GM19324 (cell line): Measurements from ENCODE around the gene GLIPR1.
"Not testable (repeated sequence)": the region's sequence is repeated elsewhere in the genome, so short reads cannot be mapped to it uniquely, and the experiment has no call there.

Source experiments
- ATAC-seq: cut with Tn5 transposase; IDR thresholded peaks from one replicate; pipeline ENCODE4 v1.9.1; 2021; ENCODE audit warnings: mild to moderate bottlenecking, moderate library complexity; ENCODE audit not compliant: unreplicated experiment, low FRiP score

Gene GLIPR1

DNA sequence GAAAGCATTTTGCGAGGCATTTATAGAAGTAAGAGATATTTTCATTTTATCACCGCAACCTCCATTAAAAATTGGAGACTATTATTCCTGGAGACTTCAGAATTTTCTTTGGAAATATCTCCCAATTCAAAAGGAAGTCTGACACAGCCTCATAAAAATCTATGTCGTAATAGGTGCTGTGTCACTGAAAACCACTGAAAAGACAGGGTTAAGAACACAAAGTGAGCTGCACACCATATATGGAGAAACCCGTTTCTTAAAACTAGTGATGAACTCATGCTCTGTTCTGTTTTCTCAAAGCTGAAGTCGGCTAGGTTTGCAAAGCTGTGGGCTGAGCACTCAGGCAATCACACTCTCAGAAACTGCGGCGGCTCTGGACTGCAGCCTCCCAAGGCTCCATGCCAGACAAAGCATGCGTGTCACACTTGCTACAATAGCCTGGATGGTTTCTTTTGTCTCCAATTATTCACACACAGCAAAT lies at the start of gene GLIPR1:
TSS of gene GLIPR1 (plus strand) at position 287 of the 481 bp plus-strand sequence. CDS start at position 413, 126 bp downstream.
- peak; percentile 90 for ATAC-seq

DNA sequence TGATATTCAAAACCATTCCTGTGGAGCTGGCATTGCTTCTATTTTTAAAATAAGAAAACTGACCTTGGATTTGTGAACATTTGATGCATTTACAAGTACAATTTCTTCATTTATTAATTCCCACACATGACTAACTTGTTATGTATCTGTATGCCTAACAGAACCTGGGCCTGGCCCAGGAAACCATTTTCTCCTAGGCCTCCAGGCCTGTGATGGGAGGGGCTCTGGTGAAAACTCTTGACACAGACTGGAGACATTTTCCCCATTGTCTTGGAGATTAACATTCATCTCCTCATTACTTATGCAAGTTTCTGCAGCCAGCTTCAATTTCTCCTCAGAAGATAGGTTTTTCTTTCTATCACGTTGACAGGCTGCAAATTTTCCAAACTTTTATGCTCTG lies 47.6 kb upstream of the GLIPR1 start:
- no peak for ATAC-seq

DNA sequence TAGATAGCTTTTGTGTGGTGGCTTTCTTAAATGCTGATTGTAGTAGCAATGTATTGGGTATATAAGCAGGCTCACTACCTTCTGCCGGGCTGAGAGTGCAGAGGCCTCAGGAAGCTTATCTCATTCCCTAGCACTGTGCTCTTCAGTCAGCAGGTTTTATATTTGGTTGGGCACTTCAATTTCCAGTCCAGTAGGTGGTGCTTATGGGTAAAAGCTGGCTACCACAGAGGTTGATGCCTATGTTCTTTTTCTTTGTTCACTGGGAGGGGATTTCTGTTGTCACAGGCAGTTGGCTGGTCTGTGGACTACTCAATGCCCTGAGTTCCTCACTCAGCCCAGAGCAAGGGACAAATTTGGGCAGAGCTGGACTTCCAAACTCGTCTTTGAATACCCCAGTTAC lies 43.0 kb upstream of the GLIPR1 start:
- no peak for ATAC-seq

DNA sequence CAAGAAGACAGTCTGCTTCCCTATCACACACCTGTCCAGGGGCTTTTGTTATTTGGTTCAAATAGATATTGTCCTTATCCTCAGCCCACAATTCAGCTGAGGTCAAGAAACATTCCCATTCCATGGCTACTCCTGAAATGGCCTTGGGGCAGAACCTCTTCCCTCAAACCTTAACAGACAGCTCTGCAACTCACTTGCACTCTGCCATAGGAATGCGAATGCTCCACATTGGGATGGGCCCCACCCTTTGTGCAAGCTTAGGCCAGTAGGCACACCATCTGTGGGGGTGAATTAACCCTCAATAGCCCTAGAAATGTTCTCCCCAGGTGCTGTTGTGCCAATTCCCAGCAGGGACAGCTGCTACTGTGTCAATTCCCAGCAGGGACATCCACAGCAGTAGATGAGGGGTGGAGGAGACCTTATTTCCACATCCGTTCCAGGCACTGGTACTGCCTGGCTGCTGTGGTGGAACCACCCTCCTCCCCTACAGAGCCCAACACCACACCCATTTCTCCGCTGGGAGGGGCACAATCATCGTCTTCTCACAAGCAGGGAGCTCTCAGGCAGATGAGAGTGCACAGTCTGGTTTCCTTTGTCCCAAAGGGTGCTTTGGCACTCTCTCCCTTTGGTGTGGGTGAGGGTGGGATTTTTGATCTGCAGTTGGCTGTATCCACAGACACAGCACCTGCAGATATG lies 42.3 kb upstream of the GLIPR1 start:
- ATAC-seq, result no peak

DNA sequence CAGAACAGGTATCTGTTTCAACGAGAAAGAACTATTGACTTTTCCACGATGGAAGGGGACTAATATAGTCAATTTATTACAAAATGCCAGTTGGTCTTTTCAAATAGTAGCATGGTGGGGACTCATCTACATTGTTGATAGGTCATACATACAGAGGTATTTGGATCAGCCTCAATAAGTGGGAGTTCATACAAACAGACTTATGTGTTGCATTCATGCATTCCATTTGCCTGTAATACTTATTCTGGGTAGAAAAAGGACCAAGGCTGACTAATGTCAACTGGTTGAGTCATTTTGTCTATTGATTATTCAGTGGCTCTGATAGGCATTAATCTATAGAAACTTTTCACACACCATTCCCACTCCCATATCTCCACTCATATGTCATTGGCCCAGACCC lies 41.5 kb upstream of the GLIPR1 start:
- ATAC-seq, result no peak

DNA sequence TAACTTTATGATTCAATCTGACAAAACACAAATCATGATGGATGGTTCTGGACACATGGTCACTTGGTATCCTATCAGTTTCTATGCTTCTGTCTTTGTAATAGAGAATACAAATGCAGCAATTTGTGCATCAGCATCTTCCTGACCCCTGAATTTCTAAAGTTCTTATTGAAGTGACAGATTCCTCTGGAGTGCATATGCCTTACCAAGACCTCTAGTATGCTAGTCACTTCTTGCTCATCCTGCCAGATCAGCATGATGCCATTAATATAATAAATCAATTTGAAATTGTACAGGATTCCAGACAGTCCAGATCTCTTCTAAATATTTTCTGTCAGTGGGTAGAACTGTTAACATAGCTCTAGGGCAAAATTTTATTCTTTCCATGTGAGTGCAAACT lies 40.6 kb upstream of the GLIPR1 start:
- no peak for ATAC-seq

DNA sequence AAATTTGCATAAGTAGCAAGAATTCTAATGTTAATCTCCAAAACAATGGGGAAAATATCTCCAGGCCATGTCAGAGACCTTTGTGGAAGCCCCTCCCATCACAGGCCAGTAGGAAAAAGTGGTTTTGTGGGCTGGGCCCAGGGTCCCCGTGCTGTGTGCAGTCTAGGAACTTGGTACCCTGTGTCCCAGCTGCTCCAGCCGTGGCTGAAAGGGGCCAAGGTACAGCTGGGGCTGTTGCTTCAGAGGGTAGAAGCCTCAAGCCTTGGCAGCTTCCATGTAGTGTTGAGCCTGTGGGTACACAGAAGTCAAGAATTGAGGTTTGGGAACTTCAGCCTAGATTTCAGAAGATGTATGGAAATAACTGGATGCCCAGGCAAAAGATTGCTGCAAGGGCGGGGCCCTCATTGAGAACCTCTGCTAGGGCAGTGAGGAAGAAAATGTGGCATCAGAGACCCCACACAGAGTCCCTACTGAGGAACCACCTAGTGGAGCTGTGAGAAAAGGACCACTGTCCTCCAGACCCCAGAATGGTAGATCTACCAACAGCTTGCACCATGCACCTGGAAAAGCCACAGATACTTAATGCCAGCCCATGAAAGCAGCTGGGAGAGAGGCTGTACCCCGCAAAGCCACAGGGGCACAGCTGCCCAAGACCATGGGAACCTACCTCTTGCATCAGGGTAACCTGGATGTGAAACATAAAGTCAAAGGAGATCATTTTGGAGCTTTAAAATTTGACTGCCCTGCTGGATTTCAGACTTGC lies 38.7 kb upstream of the GLIPR1 start:
- not testable (repeated sequence) for ATAC-seq

DNA sequence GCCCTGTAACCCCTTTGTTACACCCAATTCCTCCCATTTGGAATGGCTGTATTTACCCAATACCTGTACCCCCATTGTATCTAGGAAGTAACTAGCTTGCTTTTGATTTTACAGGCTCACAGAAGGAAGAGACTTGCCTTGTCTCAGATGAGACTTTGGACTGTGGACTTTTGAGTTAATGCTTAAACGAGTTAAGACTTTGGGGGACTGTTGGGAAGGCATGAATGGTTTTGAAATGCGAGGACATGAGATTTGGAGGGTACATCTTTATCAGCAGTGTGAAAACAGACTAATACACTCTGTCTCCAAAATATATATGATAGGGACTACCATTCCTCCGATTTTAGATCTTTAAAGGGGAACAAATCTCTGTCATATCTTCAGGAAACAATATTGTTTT lies 38.1 kb upstream of the GLIPR1 start:
- ATAC-seq, result not testable (repeated sequence)

DNA sequence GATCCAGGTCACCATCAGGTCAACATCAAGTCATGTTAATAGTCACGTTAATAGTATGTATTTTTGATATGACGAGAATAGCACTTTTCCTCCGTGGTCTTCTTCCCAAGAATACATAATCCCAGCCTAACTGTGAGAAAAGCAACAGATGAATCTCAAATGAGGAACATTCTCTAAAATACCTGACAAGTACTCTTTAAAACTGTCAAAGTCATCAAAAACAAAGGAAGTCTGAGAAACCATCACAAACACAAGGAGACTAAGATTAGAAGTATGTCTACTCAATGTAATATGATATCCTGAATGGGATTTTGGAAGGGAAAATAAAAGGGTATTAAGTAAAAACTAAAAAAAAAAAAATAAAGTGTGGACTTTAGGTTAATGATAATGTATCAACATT lies 36.8 kb upstream of the GLIPR1 start:
- ATAC-seq, result no peak

DNA sequence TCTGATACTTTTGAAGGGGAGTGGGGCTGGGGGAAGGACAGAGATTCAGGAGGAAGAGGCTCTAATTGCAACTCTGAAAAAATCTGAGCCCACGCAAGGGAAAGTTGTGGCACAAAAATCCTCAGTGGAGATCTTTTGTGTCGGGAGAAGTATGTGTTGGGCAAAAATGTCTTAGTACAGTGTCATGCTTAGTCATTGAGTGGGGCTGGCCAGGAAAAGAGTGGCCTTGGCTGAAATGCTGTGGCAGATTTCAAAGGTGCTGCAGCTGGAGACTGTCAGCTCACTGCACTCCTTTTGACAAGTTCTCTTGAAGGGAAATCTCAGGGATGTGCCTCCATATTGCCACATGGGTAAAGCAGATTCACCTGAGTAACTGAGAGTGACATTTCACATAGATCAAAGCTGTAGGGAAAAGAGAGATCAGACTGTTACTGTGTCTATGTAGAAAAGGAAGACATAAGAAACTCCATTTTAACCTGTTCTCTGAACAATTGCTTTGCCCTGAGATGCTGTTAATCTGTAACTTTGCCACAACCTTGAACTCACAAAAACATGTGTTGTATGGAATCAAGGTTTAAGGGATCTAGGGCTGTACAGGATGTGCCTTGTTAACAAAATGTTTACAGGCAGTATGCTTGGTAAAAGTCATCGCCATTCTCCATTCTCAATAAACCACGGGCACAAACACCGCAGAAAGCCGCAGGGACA lies 36.0 kb upstream of the GLIPR1 start:
- no peak for ATAC-seq

DNA sequence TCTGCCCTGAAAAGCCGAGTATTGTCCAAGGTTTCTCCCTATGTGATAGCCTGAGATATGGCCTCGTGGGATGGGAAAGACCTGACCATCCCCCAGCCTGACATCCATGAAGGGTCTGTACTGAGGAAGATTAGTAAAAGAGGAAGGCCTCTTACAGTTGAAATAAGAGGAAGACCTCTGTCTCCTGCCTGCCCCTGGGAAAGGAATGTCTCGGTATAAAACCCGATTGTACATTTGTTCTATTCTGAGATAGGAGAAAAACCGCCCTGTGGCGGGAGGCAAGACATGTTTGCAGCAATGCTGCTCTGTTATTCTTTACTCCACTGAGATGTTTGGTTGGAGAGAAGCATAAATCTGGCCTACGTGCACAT lies 35.4 kb upstream of the GLIPR1 start:
- not testable (repeated sequence) for ATAC-seq

DNA sequence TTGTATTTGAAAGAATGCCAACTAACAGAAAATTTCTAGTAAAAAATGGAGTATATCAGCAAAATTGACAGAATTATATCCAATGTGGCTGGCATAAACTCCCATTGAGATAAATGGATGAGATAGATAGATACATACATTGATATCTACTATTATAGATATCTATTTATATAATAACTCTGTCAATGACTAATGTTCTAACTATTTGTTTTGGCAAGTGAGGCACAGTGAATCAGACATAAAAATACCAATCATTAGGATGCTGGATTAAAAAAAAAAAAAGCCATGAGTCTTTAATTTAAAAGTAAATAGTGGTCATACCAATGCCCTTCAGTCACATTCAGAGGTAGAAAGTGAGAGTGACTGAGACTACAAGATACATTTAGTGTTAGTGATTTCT lies 33.7 kb upstream of the GLIPR1 start:
- no peak for ATAC-seq

DNA sequence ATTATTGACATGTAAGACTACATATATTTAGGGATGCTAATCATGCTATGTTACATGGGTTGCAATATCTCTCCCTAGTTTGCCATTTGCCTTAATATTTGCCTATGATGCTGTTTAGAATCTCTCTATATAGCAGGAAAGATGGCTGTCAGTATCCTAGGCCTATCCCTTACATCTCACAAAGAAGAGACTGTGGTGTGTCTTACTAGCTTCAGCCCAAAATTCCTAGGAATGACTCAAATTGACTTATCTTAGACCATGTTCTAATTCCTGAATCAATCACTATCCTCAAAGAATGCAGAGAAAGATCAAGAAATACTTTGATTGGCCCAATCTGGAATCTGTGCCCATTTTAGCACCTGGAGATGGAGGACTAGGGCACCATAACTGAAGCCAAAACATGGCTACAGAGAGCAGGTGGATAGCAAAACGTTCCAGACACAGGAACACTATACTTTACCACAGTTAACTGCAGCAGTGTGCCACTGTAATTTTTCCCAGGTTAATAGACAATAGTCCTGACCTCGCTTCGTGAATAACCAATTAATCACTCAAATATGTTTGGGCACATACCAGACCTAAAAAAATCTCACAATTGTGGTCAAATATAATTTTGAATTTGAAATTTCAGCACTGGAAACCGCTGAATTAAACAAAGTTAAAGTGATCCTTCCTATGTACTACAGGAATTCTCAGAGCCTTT lies 32.7 kb upstream of the GLIPR1 start:
- ATAC-seq, result no peak

DNA sequence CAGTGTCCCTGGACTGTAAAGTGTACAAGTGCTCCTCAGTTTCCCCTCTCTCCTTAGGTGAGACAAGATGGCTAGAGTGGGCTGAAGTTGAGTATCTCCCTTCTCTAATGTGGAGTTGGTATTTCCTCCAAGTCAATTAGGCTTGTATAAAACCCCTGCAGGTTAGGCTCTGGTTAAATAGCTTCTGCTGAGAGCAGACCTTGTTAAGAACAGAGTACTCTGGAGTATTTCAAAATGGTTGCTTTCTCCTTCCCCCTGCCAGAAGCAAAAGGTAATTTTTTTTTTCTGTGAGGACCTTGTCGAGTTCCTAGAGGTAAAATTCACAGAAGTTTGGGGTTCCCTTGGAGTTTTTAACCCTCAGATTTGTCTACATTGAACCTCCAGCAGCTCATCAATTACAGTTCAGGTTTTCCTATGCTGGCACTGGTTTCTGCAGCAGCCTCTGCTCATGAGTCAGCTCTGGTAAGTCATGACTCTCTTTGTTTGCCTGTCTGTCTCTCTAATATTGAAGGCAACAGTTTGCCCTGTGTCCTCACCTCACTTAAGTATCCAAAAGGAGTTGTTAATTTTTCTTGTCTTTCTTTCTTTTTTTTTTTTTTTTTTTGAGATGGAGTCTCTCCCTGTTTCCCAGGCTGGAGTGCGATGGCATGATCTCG lies 27.8 kb upstream of the GLIPR1 start:
- ATAC-seq, result no peak

DNA sequence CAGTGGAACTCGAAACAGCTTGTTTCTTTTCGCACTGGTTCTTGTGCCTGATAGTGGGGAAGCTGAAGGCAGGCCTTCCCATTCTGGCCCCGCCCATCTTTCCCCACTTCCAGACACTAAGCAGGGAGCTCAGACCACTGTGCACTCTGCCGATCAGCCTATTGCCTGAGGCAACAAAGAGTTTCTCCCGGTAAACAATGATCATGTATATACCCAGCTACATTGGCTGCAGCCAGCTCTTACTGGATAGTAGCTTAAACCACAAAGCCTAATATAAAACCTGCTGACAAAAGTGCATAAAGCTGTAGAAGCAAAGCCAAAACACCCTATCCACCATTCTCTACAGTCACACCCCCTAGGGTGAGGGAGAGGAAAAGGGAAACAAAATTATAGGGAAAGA lies 24.7 kb upstream of the GLIPR1 start:
- no peak for ATAC-seq

DNA sequence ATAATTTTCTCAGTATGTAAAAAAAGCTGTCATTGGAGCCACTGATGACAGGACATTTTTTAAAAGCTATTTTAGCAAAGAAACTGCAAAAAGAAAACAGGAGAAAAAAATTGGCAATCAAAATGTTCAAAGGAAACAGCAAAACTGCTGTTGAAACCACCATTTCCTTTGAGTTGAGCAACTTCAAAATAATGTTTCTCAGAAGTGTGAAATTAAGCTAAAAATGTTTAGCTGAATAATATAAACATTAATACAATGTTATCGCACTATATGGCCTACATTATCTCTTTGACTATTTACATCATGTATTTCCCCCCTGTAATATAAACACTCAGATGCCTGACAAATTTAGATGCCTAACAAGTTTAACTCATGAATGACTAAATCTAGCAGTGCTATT lies 23.4 kb upstream of the GLIPR1 start:
- no peak for ATAC-seq

DNA sequence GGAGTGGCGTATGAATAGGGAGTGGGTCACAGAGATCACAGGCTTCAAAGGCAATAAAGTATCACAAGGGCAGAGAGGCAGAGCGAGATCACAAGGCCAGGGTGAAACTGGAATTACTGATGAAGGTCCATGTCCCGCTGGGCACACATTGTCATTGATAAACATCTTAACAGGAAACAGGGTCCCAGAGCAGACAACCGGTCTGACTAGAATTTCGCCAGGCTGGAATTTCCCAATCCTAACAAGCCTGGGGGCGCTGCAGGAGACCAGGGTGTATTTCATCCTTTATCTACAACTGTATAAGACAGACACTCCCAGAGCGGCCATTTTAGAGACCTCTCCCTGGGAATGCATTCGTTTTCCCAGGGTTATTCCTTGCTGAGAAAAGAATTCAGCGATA lies 22.7 kb upstream of the GLIPR1 start:
- ATAC-seq, result not testable (repeated sequence)

DNA sequence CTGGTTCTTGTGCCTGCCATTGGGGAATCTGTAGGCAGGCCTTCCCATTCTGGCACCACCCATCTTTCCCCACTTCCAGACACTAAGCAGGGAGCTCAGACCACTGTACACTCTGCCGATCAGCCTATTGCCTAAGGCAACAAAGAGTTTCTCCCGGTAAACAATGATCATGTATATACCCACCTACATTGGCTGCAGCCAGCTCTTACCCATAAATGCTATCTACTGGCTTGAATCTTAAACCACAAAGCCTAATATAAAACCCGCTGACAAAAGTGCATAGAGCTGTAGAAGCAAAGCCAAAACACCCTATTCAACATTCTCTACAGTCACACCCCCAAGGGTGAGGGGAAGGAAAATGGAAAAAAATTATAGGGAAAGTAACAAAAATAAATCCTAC lies 20.8 kb upstream of the GLIPR1 start:
- ATAC-seq, result no peak

DNA sequence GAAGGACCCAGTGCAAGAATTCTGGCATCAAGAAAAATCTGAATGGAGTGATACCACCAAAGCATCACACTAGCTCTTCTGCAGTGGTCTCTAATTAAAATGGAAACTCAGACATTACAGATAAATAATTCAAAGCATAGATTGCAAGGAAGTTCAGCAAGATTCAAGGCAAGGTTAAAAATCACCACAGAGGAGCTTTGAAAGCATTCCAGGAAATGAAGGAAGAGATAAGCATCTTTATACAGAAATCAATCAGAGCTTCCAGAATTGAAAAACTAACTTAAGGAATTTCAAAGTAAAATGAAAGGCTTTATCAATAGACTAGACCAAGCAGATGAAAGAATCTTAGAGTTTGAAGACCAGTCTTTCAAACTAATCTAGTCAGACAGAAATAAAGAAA lies 20.4 kb upstream of the GLIPR1 start:
- no peak for ATAC-seq
